Prostate gland (tissue), 2 donors: Measurements from ENCODE around the gene TRIM10.

Experiments used
- CTCF ChIP-seq, 4 experiments: fragments of 200-600 bp in 2 of 4; fragments of 450-650 bp in 2 of 4; sonication (generic) in 2 of 4; IDR thresholded peaks; 1 replicate in 3 of 4; 2 replicates in 1 of 4; pipeline ENCODE4 v1.5.1; 2016 to 2019; ENCODE audit warnings: antibody characterized with exemption in 4 of 4, mild to moderate bottlenecking in 2 of 4, moderate library complexity in 2 of 4
- POLR2A ChIP-seq: fragments of 450-650 bp; IDR thresholded peaks from one replicate; pipeline ENCODE4 v1.6.1; 2016; ENCODE audit warnings: antibody characterized with exemption, mild to moderate bottlenecking

GRCh38 chr6:30156262-30156599 lies 4.8 kb downstream of the TRIM10 start:
- TF ChIP-seq POLR2A = no peak
- no peak for TF ChIP-seq CTCF (IDR thresholded peaks at IDR 0.05)
